Measurements from ENCODE around the gene CDC37L1. TPM values are rescaled to one million over a fixed set of nuclear protein-coding genes. Genes with fewer than 3 reads are reported as not detected.
A peak's percentile ranks its signal among the peaks of the same experiment; 100 is the strongest.

CDC37L1 gene
- total RNA-seq, 2 donors from 2014 or later: 18.4 to 22.2 TPM

DNA sequence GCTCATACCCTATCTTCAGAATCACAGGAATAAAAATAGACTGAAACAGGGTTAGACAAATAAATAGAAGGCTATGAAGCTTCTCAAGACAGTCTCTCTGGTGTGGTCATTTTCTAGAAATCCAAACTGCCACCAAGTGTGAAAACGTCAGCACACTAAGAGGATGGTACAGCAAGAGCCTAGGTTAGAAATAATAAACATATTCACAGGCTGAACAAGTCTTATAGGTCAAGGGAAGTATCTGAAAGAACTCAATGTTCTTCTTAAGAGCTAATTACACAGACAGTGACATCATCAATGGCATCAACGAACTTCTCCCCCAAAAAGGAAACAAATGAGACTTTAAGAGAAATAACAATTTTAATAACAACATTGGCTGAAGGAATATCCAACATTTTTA lies 39.9 kb upstream of the CDC37L1 start:
- H3K27me3 Mint-ChIP-seq (ENCODE audit: insufficient read depth): no peaks in the 10 kb centered on the region
- DNase-seq: no peak
- TF ChIP-seq, protein P1, sequence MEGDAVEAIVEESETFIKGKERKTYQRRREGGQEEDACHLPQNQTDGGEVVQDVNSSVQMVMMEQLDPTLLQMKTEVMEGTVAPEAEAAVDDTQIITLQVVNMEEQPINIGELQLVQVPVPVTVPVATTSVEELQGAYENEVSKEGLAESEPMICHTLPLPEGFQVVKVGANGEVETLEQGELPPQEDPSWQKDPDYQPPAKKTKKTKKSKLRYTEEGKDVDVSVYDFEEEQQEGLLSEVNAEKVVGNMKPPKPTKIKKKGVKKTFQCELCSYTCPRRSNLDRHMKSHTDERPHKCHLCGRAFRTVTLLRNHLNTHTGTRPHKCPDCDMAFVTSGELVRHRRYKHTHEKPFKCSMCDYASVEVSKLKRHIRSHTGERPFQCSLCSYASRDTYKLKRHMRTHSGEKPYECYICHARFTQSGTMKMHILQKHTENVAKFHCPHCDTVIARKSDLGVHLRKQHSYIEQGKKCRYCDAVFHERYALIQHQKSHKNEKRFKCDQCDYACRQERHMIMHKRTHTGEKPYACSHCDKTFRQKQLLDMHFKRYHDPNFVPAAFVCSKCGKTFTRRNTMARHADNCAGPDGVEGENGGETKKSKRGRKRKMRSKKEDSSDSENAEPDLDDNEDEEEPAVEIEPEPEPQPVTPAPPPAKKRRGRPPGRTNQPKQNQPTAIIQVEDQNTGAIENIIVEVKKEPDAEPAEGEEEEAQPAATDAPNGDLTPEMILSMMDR (conservative IDR thresholded peaks at IDR 0.05): no peak
- no peaks in the 10 kb centered on the region for H3K36me3 ChIP-seq (ENCODE audit: control insufficient read depth, insufficient read depth, low read length)
- H3K4me3 Mint-ChIP-seq: no peak overlapping the region
- H3K4me3 ChIP-seq (ENCODE audit: low read length): no peak overlapping the region
- no peaks in the 10 kb centered on the region for H3K9me3 ChIP-seq (ENCODE audit: control insufficient read depth, low read length)
- no peaks in the 10 kb centered on the region for H3K27me3 ChIP-seq (ENCODE audit: control insufficient read depth, insufficient read depth, low read length, poor library complexity, severe bottlenecking)
- 69 to 83% methylated on average over 1 to 2 of the region's 2 CpGs for WGBS, 2 experiments (ENCODE audit: insufficient coverage in 1 of 2, insufficient read length in 1 of 2)
- H3K9ac ChIP-seq (ENCODE audit: extremely low read depth, low read length, poor library complexity, severe bottlenecking): no peak overlapping the region
- no peaks in the 10 kb centered on the region for H3K9me3 Mint-ChIP-seq
- no peak overlapping the region for H3K27ac ChIP-seq (ENCODE audit: low read depth, low read length)
- H3K27ac Mint-ChIP-seq: no peak overlapping the region
- H3K36me3 Mint-ChIP-seq (ENCODE audit: low read depth): no peaks in the 10 kb centered on the region
- no peaks in the 10 kb centered on the region for H3K4me1 ChIP-seq (ENCODE audit: control insufficient read depth, insufficient read depth, low read length)
- H3K4me1 Mint-ChIP-seq: peaks cover 10% of the 10 kb centered on the region

DNA sequence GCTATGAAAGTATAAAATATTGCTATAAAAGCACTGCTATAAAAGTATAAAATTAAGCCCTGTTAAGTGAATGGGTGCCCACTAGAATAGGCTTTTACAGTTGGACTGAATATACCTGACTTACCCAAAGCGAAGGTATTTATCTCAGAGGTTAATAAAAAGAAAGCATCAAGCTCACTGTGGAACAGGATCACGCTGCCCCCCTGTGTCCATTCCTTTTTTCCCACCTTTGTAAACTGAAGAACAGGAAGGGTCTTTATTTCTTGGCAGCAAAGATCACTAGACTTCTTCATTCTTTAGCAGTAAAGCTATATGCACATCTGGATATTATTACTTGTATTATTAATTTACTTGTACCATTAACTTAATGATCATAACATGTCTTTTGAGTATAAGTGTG lies 39.3 kb upstream of the CDC37L1 start:
- WGBS, 2 experiments (ENCODE audit: insufficient coverage in 1 of 2, insufficient read length in 1 of 2): 61 to 100% methylated on average over 1 to 2 of the region's 2 CpGs
- H3K27ac ChIP-seq (ENCODE audit: low read depth, low read length): no peak overlapping the region
- no peaks in the 10 kb centered on the region for H3K4me1 ChIP-seq (ENCODE audit: control insufficient read depth, insufficient read depth, low read length)
- peaks cover 7% of the 10 kb centered on the region for H3K4me1 Mint-ChIP-seq
- H3K4me3 Mint-ChIP-seq: no peak overlapping the region
- no peak overlapping the region for H3K4me3 ChIP-seq (ENCODE audit: low read length)
- no peaks in the 10 kb centered on the region for H3K27me3 Mint-ChIP-seq (ENCODE audit: insufficient read depth)
- H3K9me3 Mint-ChIP-seq: no peaks in the 10 kb centered on the region
- no peak overlapping the region for H3K9ac ChIP-seq (ENCODE audit: extremely low read depth, low read length, poor library complexity, severe bottlenecking)
- H3K27ac Mint-ChIP-seq: no peak overlapping the region
- H3K9me3 ChIP-seq (ENCODE audit: control insufficient read depth, low read length): no peaks in the 10 kb centered on the region
- DNase-seq: peak; percentile 79
- no peaks in the 10 kb centered on the region for H3K27me3 ChIP-seq (ENCODE audit: control insufficient read depth, insufficient read depth, low read length, poor library complexity, severe bottlenecking)
- no peaks in the 10 kb centered on the region for H3K36me3 Mint-ChIP-seq (ENCODE audit: low read depth)
- no peaks in the 10 kb centered on the region for H3K36me3 ChIP-seq (ENCODE audit: control insufficient read depth, insufficient read depth, low read length)
- TF ChIP-seq, protein P1 (conservative IDR thresholded peaks at IDR 0.05): peak; percentile 80

DNA sequence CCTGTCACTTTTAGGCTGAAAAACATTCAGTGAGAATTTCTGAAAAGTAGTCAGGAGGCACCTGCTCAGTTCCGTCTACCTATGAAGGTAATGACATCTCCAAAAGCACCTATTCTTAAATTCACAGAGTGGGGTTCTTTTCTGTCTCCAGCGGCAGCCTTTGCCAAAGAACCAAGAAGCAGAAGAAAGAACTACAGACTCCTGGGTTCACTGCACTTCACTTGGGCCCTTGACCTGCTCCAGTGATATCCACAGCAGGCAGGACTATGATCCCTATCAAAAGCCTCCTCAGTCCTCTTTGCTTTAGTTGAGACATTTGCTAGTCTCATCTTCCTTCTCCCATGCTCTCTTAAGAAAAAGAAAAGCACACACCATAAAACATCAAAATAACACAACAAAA lies 37.0 kb upstream of the CDC37L1 start:
- Mint-ChIP-seq H3K36me3 (ENCODE audit: low read depth) (no peaks in the 10 kb centered on the region), H3K27me3 (ENCODE audit: insufficient read depth) (no peaks in the 10 kb centered on the region), H3K27ac (no peak overlapping the region), H3K9me3 (no peaks in the 10 kb centered on the region), H3K4me3 (no peak overlapping the region), H3K4me1 (peaks cover 2% of the 10 kb centered on the region)
- Histone ChIP-seq H3K4me1 (ENCODE audit: control insufficient read depth, insufficient read depth, low read length) (no peaks in the 10 kb centered on the region), H3K9ac (ENCODE audit: extremely low read depth, low read length, poor library complexity, severe bottlenecking) (no peak overlapping the region), H3K9me3 (ENCODE audit: control insufficient read depth, low read length) (no peaks in the 10 kb centered on the region), H3K27me3 (ENCODE audit: control insufficient read depth, insufficient read depth, low read length, poor library complexity, severe bottlenecking) (no peaks in the 10 kb centered on the region), H3K4me3 (ENCODE audit: low read length) (no peak overlapping the region), H3K27ac (ENCODE audit: low read depth, low read length) (no peak overlapping the region), H3K36me3 (ENCODE audit: control insufficient read depth, insufficient read depth, low read length) (no peaks in the 10 kb centered on the region)
- WGBS, 2 experiments (ENCODE audit: insufficient coverage in 1 of 2, insufficient read length in 1 of 2): 90 to 100% methylated on average over 1 to 2 of the region's 2 CpGs
- TF ChIP-seq, protein P1 (conservative IDR thresholded peaks at IDR 0.05): no peak
- DNase-seq: no peak

All from endodermal cell (in vitro differentiated cells).